BE2C (cell line): Measurements from ENCODE around the gene BANF1.

Experiments used
- DNase-seq: peaks from one replicate; pipeline ENCODE4 v3.0.0-alpha.2; 2020
- H3K27me3 ChIP-seq: fragments of 250-450 bp; sonication (Bioruptor Pico); 2 replicates; pipeline ENCODE4 v1.5.1; 2020; ENCODE audit warnings: mild to moderate bottlenecking
- H3K36me3 ChIP-seq: fragments of 250-450 bp; sonication (Bioruptor Pico); 2 replicates; pipeline ENCODE4 v1.5.1; 2020; ENCODE audit warnings: mild to moderate bottlenecking
- H3K4me1 ChIP-seq: fragments of 250-450 bp; sonication (Bioruptor Pico); 2 replicates; pipeline ENCODE4 v1.5.1; 2020
- H3K4me3 ChIP-seq: 2 replicates; pipeline ENCODE4 v1.5.1; 2011; ENCODE audit warnings: low read depth, low read length
- H3K9me3 ChIP-seq: fragments of 250-450 bp; sonication (Bioruptor Pico); 2 replicates; pipeline ENCODE4 v1.5.1; 2020
- CTCF ChIP-seq: IDR thresholded peaks from 2 replicates; pipeline ENCODE4 v1.5.1; 2012; ENCODE audit warnings: mild to moderate bottlenecking, low read depth, low read length

Gene BANF1

GRCh38 chr11:66011785-66012303, 9.5 kb downstream of the BANF1 start, which contains the start of gene CST6:
Gene CST6, plus strand, starts transcription at chr11:66012008. Its CDS starts 37 bp downstream, at chr11:66012045.
- Histone ChIP-seq H3K27me3 (peaks cover 21% of the 10 kb centered on the region), H3K36me3 (no peaks in the 10 kb centered on the region), H3K4me1 (no peaks in the 10 kb centered on the region; the same call in 1 of the 2 replicates), H3K4me3 (no peak within 1 kb of the TSS), H3K9me3 (no peaks in the 10 kb centered on the region)
- TF ChIP-seq CTCF, result no peak
- no peak for DNase-seq

GRCh38 chr11:66012371-66012945, 10.2 kb downstream of the BANF1 start:
- H3K9me3 ChIP-seq, result no peaks in the 10 kb centered on the region
- no peak overlapping the region for H3K4me3 ChIP-seq
- H3K36me3 ChIP-seq, result no peaks in the 10 kb centered on the region
- H3K4me1 ChIP-seq, result no peaks in the 10 kb centered on the region; the same call in 1 of the 2 replicates
- TF ChIP-seq CTCF, result no peak
- DNase-seq, result no peak
- peaks cover 21% of the 10 kb centered on the region for H3K27me3 ChIP-seq

GRCh38 chr11:66012946-66013761, 10.9 kb downstream of the BANF1 start:
- Histone ChIP-seq H3K4me3 (no peak overlapping the region), H3K9me3 (no peaks in the 10 kb centered on the region), H3K36me3 (no peaks in the 10 kb centered on the region), H3K27me3 (peaks cover 21% of the 10 kb centered on the region), H3K4me1 (no peaks in the 10 kb centered on the region)
- no peak for DNase-seq
- no peak for TF ChIP-seq CTCF

GRCh38 chr11:66013762-66014100, 11.4 kb downstream of the BANF1 start:
- no peak for TF ChIP-seq CTCF
- H3K4me1 ChIP-seq, result no peaks in the 10 kb centered on the region
- no peak overlapping the region for H3K4me3 ChIP-seq
- peaks cover 21% of the 10 kb centered on the region for H3K27me3 ChIP-seq
- DNase-seq, result no peak
- H3K36me3 ChIP-seq, result no peaks in the 10 kb centered on the region
- no peaks in the 10 kb centered on the region for H3K9me3 ChIP-seq

GRCh38 chr11:66014804-66015453, 12.6 kb downstream of the BANF1 start:
- no peak for TF ChIP-seq CTCF
- no peaks in the 10 kb centered on the region for H3K4me1 ChIP-seq
- no peak for DNase-seq

GRCh38 chr11:66015454-66015881, 13.2 kb downstream of the BANF1 start:
- Histone ChIP-seq H3K27me3 (peaks cover 15% of the 10 kb centered on the region), H3K36me3 (no peaks in the 10 kb centered on the region), H3K4me3 (no peak overlapping the region), H3K4me1 (no peaks in the 10 kb centered on the region), H3K9me3 (no peaks in the 10 kb centered on the region)
- no peak for DNase-seq
- no peak for TF ChIP-seq CTCF

More at GRCh38 chr11:66014804-66015453, 12.6 kb downstream of the BANF1 start:
- Histone ChIP-seq H3K9me3 (no peaks in the 10 kb centered on the region), H3K27me3 (peaks cover 21% of the 10 kb centered on the region), H3K36me3 (no peaks in the 10 kb centered on the region), H3K4me3 (no peak overlapping the region)
